ENCODE measurements around the gene MERTK. TPM values are rescaled to one million over a fixed set of nuclear protein-coding genes. Genes with fewer than 3 reads are reported as not detected.

Gene MERTK
- total RNA-seq, 1 experiment from 2014 or later: 2.5 TPM

DNA sequence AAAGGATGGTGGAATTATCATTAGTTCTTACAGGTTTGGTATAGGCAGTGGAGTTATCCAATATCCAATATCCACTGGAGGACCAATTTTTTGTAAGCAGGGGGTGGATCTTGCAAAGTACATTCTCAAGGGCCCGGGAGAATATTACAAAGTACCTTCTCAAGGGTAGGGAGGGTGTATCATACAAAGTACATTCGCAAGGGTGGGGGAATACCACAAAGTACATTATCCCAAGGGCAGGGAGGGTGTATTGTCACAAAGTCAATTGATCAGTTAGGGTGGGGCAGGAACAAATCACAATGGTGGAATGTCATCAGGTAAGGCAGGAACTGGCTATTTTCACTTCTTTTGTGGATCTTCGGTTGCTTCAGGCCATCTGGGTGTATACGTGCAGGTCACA, 101.4 kb downstream of the MERTK start:
- intact Hi-C loops (cut with micrococcal nuclease): no loop called here
- Histone ChIP-seq H3F3A (ENCODE audit: low read length, unreplicated experiment) (no peaks in the 10 kb centered on the region), H3K9me3 (ENCODE audit: low read length) (no peaks in the 10 kb centered on the region), H3K4me2 (ENCODE audit: low read length) (no peak overlapping the region), H3K27me3 (ENCODE audit: low read length) (no peaks in the 10 kb centered on the region), H3K36me3 (ENCODE audit: low read depth, low read length) (no peaks in the 10 kb centered on the region), H3K27ac (ENCODE audit: low read length) (no peak overlapping the region), H2AFZ (ENCODE audit: low read length) (no peak overlapping the region), H3K9ac (ENCODE audit: low read length) (no peak overlapping the region), H4K20me1 (ENCODE audit: low read length) (no peaks in the 10 kb centered on the region), H3K9me2 (replicated peaks; ENCODE audit: low read length) (no peaks in the 10 kb centered on the region), H3K4me3 (ENCODE audit: low read length) (no peak overlapping the region), H3K79me2 (ENCODE audit: low read length) (no peaks in the 10 kb centered on the region), H3K4me1 (ENCODE audit: insufficient read depth, low read length) (peaks cover 12% of the 10 kb centered on the region; the same call in 1 of the 2 replicates)
- POLR2A ChIA-PET (ENCODE audit: unreplicated experiment): no interaction called here
- DNase-seq (no peak), ATAC-seq (no peak)
- BruUV-seq (replicated peaks): no TSS peak
- TF ChIP-seq EZH2 (IDR thresholded peaks at IDR 0.05; ENCODE audit: low read length, unreplicated experiment) (no peak), EZH2phosphoT487 (IDR thresholded peaks at IDR 0.05; ENCODE audit: borderline replicate concordance, low read length) (no peak)
- TF ChIP-seq, protein P1, sequence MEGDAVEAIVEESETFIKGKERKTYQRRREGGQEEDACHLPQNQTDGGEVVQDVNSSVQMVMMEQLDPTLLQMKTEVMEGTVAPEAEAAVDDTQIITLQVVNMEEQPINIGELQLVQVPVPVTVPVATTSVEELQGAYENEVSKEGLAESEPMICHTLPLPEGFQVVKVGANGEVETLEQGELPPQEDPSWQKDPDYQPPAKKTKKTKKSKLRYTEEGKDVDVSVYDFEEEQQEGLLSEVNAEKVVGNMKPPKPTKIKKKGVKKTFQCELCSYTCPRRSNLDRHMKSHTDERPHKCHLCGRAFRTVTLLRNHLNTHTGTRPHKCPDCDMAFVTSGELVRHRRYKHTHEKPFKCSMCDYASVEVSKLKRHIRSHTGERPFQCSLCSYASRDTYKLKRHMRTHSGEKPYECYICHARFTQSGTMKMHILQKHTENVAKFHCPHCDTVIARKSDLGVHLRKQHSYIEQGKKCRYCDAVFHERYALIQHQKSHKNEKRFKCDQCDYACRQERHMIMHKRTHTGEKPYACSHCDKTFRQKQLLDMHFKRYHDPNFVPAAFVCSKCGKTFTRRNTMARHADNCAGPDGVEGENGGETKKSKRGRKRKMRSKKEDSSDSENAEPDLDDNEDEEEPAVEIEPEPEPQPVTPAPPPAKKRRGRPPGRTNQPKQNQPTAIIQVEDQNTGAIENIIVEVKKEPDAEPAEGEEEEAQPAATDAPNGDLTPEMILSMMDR (conservative IDR thresholded peaks at IDR 0.05; ENCODE audit: low read depth, low read length): no peak
- CTCF ChIA-PET: no interaction called here

DNA sequence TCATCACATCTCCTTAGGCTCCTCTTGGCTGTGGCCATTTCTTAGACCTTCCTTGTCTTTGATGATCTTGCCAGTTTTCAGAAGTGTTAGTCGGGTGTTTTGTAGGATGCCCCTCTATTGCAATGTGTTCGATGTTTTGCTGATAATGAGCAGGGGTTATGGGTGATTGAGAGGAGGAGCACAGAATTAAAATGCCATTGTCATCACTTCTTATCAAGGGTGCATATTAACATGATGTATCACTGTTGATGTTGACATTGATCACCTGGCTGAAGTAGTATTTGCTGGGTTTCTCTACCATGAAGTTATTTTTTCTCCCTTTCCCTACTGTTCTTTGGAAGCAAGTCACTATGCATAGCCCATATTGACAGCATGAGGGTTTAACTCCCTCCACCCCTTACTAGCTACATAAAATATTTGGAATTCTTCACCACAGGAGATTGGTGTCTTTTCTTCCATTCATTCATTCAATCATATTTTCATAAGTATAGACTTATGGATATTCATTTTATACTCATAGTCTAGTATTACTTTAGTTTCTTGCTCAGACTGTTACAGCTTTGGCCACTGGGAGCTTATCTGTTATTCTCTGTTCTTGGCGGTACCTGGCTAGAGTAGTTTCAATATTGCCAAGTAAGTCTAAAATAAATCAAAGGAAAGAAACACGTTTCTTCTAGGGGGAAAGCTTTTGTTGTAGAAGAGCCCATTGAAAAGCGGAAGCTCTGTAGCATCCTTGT, 102.2 kb downstream of the MERTK start:
- BruUV-seq (replicated peaks): no TSS peak
- intact Hi-C loops (cut with micrococcal nuclease): no loop called here

More for the DNA sequence above, 102.2 kb downstream of the MERTK start:
- peaks cover 15% of the 10 kb centered on the region for H3K4me1 ChIP-seq (ENCODE audit: insufficient read depth, low read length)
- H3K9ac ChIP-seq (ENCODE audit: low read length): no peak overlapping the region
- DNase-seq (no peak), ATAC-seq (no peak)
- no peaks in the 10 kb centered on the region for H3F3A ChIP-seq (ENCODE audit: low read length, unreplicated experiment)
- no peak overlapping the region for H3K4me2 ChIP-seq (ENCODE audit: low read length)
- H3K27me3 ChIP-seq (ENCODE audit: low read length): no peaks in the 10 kb centered on the region
- H3K4me3 ChIP-seq (ENCODE audit: low read length): no peak overlapping the region
- no peaks in the 10 kb centered on the region for H3K36me3 ChIP-seq (ENCODE audit: low read depth, low read length)
- H3K9me3 ChIP-seq (ENCODE audit: low read length): no peaks in the 10 kb centered on the region
- no peaks in the 10 kb centered on the region for H3K9me2 ChIP-seq (replicated peaks; ENCODE audit: low read length)
- ChIA-PET CTCF (no interaction called here), POLR2A (ENCODE audit: unreplicated experiment) (no interaction called here)
- no peak overlapping the region for H2AFZ ChIP-seq (ENCODE audit: low read length)
- TF ChIP-seq EZH2 (IDR thresholded peaks at IDR 0.05; ENCODE audit: low read length, unreplicated experiment) (no peak), EZH2phosphoT487 (IDR thresholded peaks at IDR 0.05; ENCODE audit: borderline replicate concordance, low read length) (no peak)
- TF ChIP-seq, protein P1 (conservative IDR thresholded peaks at IDR 0.05; ENCODE audit: low read depth, low read length): no peak
- H3K79me2 ChIP-seq (ENCODE audit: low read length): no peaks in the 10 kb centered on the region
- H3K27ac ChIP-seq (ENCODE audit: low read length): no peak overlapping the region
- H4K20me1 ChIP-seq (ENCODE audit: low read length): no peaks in the 10 kb centered on the region
